ENCODE results near the gene TET3.

GRCh38 chr2:74010087-74010541, 25.4 kb downstream of the TET3 start:
- TF ChIP-seq, protein P1, sequence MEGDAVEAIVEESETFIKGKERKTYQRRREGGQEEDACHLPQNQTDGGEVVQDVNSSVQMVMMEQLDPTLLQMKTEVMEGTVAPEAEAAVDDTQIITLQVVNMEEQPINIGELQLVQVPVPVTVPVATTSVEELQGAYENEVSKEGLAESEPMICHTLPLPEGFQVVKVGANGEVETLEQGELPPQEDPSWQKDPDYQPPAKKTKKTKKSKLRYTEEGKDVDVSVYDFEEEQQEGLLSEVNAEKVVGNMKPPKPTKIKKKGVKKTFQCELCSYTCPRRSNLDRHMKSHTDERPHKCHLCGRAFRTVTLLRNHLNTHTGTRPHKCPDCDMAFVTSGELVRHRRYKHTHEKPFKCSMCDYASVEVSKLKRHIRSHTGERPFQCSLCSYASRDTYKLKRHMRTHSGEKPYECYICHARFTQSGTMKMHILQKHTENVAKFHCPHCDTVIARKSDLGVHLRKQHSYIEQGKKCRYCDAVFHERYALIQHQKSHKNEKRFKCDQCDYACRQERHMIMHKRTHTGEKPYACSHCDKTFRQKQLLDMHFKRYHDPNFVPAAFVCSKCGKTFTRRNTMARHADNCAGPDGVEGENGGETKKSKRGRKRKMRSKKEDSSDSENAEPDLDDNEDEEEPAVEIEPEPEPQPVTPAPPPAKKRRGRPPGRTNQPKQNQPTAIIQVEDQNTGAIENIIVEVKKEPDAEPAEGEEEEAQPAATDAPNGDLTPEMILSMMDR (IDR thresholded peaks at IDR 0.05), result no peak
- no peak for TF ChIP-seq POLR2A (IDR thresholded peaks at IDR 0.05)

Data from testis (tissue), 2 donors.